Panc1 (cell line): ENCODE measurements around the gene C17orf67. TPM values are rescaled to one million over a fixed set of nuclear protein-coding genes. Genes with fewer than 3 reads are reported as not detected.

Experiments used
- ATAC-seq: fragments of 200-7000 bp; cut with Tn5 transposase; 2 replicates; pipeline ENCODE4 v1.9.1; 2020; ENCODE audit warnings: mild to moderate bottlenecking, moderate library complexity
- BruUV-seq: library from RNA; stranded (reverse); fragments of 400-500 nt; replicated peaks from 2 replicates; lab custom pipeline; 2021; lab: Mats Ljungman, UMichigan
- CTCF ChIA-PET: fragments of 300-600 bp; sonication (Branson Sonifier 250); formaldehyde crosslinking; loops from one replicate; lab custom pipeline; 2022; ENCODE audit warnings: antibody characterized with exemption; lab: Charles Lee
- POLR2A ChIA-PET: fragments of 300-600 bp; sonication (Branson Sonifier 250); formaldehyde crosslinking; loops from one replicate; lab custom pipeline; 2022; ENCODE audit warnings: antibody characterized with exemption; lab: Charles Lee
- DNase-seq: peaks from one replicate; pipeline ENCODE4 v3.0.0-alpha.2; 2010; ENCODE audit warnings: low read depth, low spot score
- H3K27ac ChIP-seq: 2 replicates; pipeline ENCODE4 v1.5.1; 2011; ENCODE audit warnings: mild to moderate bottlenecking, low read length, inconsistent platforms
- H3K27me3 ChIP-seq: fragments of 200-500 bp; sonication (Bioruptor generic); 2 replicates; pipeline ENCODE4 v1.6.0; 2014; ENCODE audit warnings: low read length, inconsistent platforms; ENCODE audit not compliant: control insufficient read depth, insufficient read depth
- H3K36me3 ChIP-seq: fragments of 200-500 bp; sonication (Bioruptor generic); 2 replicates; pipeline ENCODE4 v1.5.1; 2014; ENCODE audit warnings: inconsistent platforms, mild to moderate bottlenecking, low read length, moderate library complexity; ENCODE audit not compliant: control insufficient read depth, insufficient read depth
- H3K4me1 ChIP-seq: 2 replicates; pipeline ENCODE4 v1.5.1; 2011; ENCODE audit warnings: inconsistent platforms, mild to moderate bottlenecking, low read length, moderate library complexity; ENCODE audit not compliant: control insufficient read depth, insufficient read depth
- H3K4me3 ChIP-seq, 2 experiments: 2 replicates each; pipeline ENCODE4 v1.5.1; 2011 to 2012; ENCODE audit warnings: low read depth in 2 of 2, low read length in 2 of 2, mild to moderate bottlenecking in 2 of 2, inconsistent platforms in 1 of 2, moderate library complexity in 1 of 2
- H3K9me3 ChIP-seq: fragments of 200-500 bp; sonication (Bioruptor generic); 2 replicates; pipeline ENCODE4 v1.5.1; 2014; ENCODE audit warnings: low read depth, mild to moderate bottlenecking, inconsistent platforms, low read length, moderate library complexity; ENCODE audit not compliant: control insufficient read depth, insufficient read depth
- CTCF ChIP-seq: fragments of 450-650 bp; IDR thresholded peaks from 2 replicates; pipeline ENCODE4 v1.5.1; 2017; ENCODE audit warnings: mild to moderate bottlenecking
- POLR2AphosphoS5 ChIP-seq: IDR thresholded peaks from 2 replicates; pipeline ENCODE4 v1.6.1; 2012; ENCODE audit warnings: mild to moderate bottlenecking, low read depth, low read length, moderate library complexity
- REST ChIP-seq, 2 experiments: IDR thresholded peaks; 2 replicates each; pipeline ENCODE4 v1.6.1; 2011 to 2012; ENCODE audit warnings: low read depth in 2 of 2, control low read depth in 1 of 2, low read length in 1 of 2, mild to moderate bottlenecking in 1 of 2, moderate library complexity in 1 of 2; ENCODE audit not compliant: insufficient read depth in 1 of 2
- SIN3A ChIP-seq: IDR thresholded peaks from 2 replicates; pipeline ENCODE4 v1.6.1; 2012; ENCODE audit warnings: low read depth, mild to moderate bottlenecking, low read length, moderate library complexity, borderline replicate concordance; ENCODE audit not compliant: insufficient read depth
- TCF7L2 ChIP-seq: IDR thresholded peaks from 2 replicates; pipeline ENCODE4 v1.6.1; 2011; ENCODE audit warnings: mild to moderate bottlenecking, low read depth, low read length, inconsistent platforms
- in situ Hi-C: cut with HindIII; loops from 2 replicates; pipeline ENCODE4 v1.10.0; 2016; ENCODE audit warnings: low sequenced_read_pairs, low pct_unique_long_range_greater_than_20kb
- intact Hi-C: fragments of 100-400 bp; cut with micrococcal nuclease; formaldehyde crosslinking; loops from one replicate; pipeline ENCODE4 v1.10.0; 2022; ENCODE audit not compliant: unreplicated experiment
- total RNA-seq: library from RNA; stranded (reverse); gene quantifications from one replicate; pipeline ENCODE4 v1.2.1, GENCODE V29; 2021; ENCODE audit not compliant: unreplicated experiment

The C17orf67 gene
- total RNA-seq, 1 experiment from 2014 or later, result 3.4 TPM

- no TSS peak for BruUV-seq
- Histone ChIP-seq H3K4me1 (no peaks in the 10 kb centered on the region), H3K27me3 (no peaks in the 10 kb centered on the region), H3K9me3 (no peaks in the 10 kb centered on the region), H3K36me3 (peaks cover 20% of the 10 kb centered on the region; the same call in 1 of the 2 replicates), H3K4me3 (no peak overlapping the region), H3K27ac (no peak overlapping the region)
- intact Hi-C loops, result no loop called here
- ChIA-PET CTCF (no interaction called here), POLR2A (no interaction called here)
- TF ChIP-seq POLR2AphosphoS5, result no peak
- no peak for TF ChIP-seq REST (IDR thresholded peaks at IDR 0.05; ENCODE audit: insufficient read depth in 1 of 2, low read depth in 2 of 2, low read length in 1 of 2)
- TF ChIP-seq CTCF, result no peak
- TF ChIP-seq TCF7L2, result no peak
- no peak for TF ChIP-seq SIN3A
- in situ Hi-C loops, result no loop called here
- DNase-seq (no peak), ATAC-seq (no peak)
Measured at GRCh38 chr17:56850591-56850990, 16.9 kb upstream of the C17orf67 start.

- POLR2A ChIA-PET, result no interaction called here
- no peaks in the 10 kb centered on the region for H3K4me1 ChIP-seq
- no peak overlapping the region for H3K27ac ChIP-seq
- no peaks in the 10 kb centered on the region for H3K9me3 ChIP-seq
- no TSS peak for BruUV-seq
- no peak for TF ChIP-seq SIN3A
- no peak for TF ChIP-seq TCF7L2
- no peak for TF ChIP-seq REST (IDR thresholded peaks at IDR 0.05; ENCODE audit: insufficient read depth in 1 of 2, low read depth in 2 of 2, low read length in 1 of 2)
- peaks cover 17% of the 10 kb centered on the region; the same call in 1 of the 2 replicates for H3K36me3 ChIP-seq
- CTCF ChIA-PET, result no interaction called here
- DNase-seq (no peak), ATAC-seq (no peak)
- no peak overlapping the region for H3K4me3 ChIP-seq
- in situ Hi-C loops (no loop called here), intact Hi-C loops (no loop called here)
- no peaks in the 10 kb centered on the region for H3K27me3 ChIP-seq
Measured at GRCh38 chr17:56849131-56849530, 15.4 kb upstream of the C17orf67 start.
